ENCODE results near the gene MUC5AC.

The MUC5AC gene

GRCh38 chr11:1227551-1228100 is 69.9 kb downstream of the MUC5AC start:
- no peak for DNase-seq

GRCh38 chr11:1228101-1228821 is 70.5 kb downstream of the MUC5AC start:
- DNase-seq: no peak

- no peak for DNase-seq
Observed at GRCh38 chr11:1228921-1229451, 71.2 kb downstream of the MUC5AC start.

- DNase-seq: no peak
Observed at GRCh38 chr11:1229471-1230120, 71.8 kb downstream of the MUC5AC start.

- no peak for DNase-seq
Observed at GRCh38 chr11:1230121-1230455, 72.3 kb downstream of the MUC5AC start.

GRCh38 chr11:1230456-1231395 is 73.0 kb downstream of the MUC5AC start:
- no peak for DNase-seq

GRCh38 chr11:1231396-1232020 is 73.8 kb downstream of the MUC5AC start:
- DNase-seq: no peak

- no peak for DNase-seq
Observed at GRCh38 chr11:1232021-1232882, 74.5 kb downstream of the MUC5AC start.

GRCh38 chr11:1232883-1233321 is 75.1 kb downstream of the MUC5AC start:
- no peak for DNase-seq

- DNase-seq: no peak
Observed at GRCh38 chr11:1233351-1234053, 75.7 kb downstream of the MUC5AC start.

- no peak for DNase-seq
Observed at GRCh38 chr11:1234054-1234720, 76.4 kb downstream of the MUC5AC start.

- no peak for DNase-seq
Observed at GRCh38 chr11:1234771-1235305, 77.1 kb downstream of the MUC5AC start.

- no peak for DNase-seq
Observed at GRCh38 chr11:1235306-1235900, 77.7 kb downstream of the MUC5AC start.

- DNase-seq: no peak
Observed at GRCh38 chr11:1235901-1236315, 78.2 kb downstream of the MUC5AC start.

GRCh38 chr11:1236316-1237127 is 78.8 kb downstream of the MUC5AC start:
- DNase-seq: no peak

- no peak for DNase-seq
Observed at GRCh38 chr11:1237128-1237580, 79.4 kb downstream of the MUC5AC start.

GRCh38 chr11:1237851-1238250 is 80.1 kb downstream of the MUC5AC start:
- DNase-seq: no peak

All from kidney glomerular epithelial cell (primary cell).